Stimulated activated CD8-positive, alpha-beta memory T cell treated with anti-CD3 and anti-CD28 coated beads, Interleukin-12 subunit alpha, Interleukin-12 subunit beta, amount 100 ng/mL, for 24 hours (primary cell): ENCODE results near the gene DCLK1.

Experiments used
- DNase-seq: peaks from one replicate; pipeline ENCODE4 v3.0.0-alpha.2; 2020; ENCODE audit errors: extremely low read depth

DCLK1 gene

DNA sequence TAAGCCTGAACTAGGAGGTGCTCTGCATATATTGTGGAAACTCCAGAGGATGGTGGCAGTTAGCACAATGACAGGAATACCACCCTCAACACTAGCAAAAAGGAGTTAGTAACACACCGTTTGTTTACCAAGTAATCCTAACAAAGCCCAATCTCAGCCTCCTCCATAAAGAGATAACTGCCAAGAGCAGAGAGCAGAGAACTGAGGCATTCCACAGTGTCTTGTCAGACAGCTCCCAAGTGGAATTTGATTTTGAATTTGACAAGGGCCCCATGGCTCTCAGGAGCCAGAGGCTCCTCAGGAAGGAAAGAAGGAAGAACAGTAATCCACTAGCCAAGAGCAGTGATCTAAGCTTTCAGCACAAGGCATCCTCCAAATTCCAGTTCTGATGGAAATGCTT is 298.6 kb downstream of the DCLK1 start:
- no peak for DNase-seq

DNA sequence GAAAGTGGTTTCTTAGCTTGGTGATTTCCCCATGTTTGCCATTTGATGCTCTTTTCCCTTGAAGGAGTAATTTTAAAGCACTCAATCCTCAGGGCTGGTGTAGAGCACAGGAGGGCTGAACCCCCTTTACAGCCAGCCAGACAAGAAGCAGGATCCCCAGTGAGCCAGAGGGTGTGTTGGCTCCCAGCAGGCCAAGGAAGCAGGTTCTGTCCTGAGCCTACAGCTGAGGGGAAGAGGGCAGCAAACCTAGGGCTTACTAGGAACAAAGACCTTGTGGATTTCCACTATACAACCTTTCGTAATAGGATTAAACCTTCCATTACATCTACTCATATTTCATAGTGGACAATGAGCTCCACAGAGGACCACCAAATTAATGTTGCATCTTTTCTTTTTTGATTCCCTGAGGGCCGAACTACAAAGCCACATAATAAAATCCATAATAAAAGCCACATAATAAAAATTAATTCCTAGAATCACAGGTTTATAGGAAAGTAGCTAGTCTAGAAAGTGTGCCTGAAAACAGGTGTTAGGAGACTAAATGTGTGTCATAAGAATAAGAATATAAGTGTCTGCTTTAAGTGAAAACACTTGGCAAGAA is 300.2 kb downstream of the DCLK1 start:
- DNase-seq, result no peak

DNA sequence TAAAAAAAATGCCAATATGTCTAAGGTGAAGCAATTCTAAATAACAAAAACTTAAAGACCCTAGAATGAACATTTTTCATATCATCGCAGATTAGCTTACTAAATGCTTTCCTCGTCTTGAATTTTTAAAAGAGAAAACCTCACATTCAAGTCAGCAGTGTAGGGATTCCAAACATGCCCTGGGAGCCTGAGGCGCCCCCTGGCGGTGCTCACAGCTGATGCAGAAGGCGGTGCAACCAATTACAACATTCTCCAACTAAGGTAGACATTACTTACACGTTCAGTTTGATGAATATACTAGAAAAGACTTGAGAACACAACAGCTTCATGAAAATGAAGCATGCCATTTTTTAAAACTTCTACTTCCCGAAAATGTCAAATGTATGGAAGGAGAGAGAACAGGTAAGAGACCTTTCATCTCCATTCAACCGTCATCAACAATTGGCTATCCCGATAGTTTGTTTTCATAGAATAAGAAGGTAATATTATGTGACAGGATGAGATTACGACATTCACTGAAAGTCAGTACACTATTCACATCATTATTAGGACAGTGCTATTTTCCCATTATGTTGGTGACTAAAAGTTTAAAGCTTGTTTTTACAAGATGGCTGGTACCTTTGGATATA is 304.4 kb downstream of the DCLK1 start:
- no peak for DNase-seq

DNA sequence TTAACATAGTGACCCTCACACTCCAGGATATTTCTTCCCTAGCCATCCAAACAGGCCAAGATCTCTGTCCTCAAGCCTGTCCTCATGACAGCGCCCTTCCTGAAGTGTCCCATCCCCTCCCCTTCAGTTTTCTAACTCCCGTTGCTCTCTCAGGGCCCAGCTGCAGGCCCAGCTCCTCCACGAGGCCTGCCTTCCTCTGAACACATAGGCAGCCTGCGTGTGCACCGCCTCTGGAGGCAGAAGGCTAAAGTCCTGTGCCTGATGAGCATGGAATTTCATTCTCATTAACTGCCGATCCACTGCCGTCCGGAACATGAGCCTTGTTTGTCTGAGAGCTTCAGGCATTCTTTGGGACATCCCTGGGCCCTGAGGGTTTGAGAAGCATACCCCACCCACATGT is 306.4 kb downstream of the DCLK1 start:
- DNase-seq, result no peak

DNA sequence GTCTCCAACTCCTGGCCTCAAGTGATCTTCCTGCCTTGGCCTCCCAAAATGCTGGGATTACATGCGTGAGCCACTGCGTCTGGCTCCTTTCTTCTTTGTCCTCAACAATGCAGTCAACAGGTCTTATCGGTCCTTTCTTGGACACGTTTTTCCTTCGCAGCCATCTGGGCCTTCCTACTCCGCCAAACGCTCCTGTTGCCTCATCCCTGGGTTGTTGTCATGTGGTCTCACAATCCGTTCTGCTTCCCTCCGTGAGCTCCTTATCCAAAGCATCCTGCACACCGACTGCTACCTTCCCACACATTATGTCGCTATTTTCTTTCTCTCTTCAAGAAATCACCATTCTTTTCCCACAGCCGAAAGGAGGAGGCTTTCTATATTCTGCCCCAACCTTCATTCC is 306.8 kb downstream of the DCLK1 start:
- DNase-seq, result no peak

DNA sequence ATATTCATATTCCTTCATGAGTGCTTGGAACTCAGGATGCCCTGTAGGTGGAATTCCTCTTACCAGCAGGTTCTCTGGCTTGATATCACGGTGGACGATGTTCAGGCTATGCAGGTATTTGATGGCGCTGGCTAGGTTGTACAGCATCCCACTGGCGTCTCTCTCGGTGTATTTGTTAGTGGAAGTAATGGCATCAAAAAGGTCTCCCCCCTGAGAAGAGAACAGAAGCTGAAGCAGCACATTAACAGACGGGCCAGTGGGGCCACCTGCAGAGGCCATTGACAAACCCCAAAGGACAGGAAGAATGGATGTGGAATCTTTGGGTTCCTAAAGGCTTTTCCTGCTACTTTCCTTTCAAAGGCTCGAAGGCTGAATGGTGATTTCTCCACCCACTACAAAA is 308.5 kb downstream of the DCLK1 start:
- DNase-seq, result no peak

DNA sequence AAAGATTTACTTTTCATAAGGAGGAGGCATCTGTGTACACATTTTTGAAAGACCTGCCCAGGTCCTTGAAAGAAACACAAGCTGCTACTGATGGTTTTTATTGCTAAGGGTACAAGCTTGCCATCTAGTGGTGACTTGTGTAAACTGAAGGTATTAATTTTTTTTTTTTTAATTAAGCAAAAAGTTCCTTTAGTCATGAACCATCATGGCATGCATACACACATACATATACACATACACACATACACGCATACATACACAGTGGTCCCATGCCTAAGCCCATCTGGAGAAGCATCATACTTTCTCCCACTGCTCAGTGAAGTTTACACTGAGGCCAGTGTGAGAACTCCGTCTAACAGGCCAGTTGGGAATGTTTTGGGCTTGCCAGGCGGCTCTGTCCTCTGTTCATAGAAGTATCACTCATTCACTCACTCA is 312.5 kb downstream of the DCLK1 start:
- no peak for DNase-seq

DNA sequence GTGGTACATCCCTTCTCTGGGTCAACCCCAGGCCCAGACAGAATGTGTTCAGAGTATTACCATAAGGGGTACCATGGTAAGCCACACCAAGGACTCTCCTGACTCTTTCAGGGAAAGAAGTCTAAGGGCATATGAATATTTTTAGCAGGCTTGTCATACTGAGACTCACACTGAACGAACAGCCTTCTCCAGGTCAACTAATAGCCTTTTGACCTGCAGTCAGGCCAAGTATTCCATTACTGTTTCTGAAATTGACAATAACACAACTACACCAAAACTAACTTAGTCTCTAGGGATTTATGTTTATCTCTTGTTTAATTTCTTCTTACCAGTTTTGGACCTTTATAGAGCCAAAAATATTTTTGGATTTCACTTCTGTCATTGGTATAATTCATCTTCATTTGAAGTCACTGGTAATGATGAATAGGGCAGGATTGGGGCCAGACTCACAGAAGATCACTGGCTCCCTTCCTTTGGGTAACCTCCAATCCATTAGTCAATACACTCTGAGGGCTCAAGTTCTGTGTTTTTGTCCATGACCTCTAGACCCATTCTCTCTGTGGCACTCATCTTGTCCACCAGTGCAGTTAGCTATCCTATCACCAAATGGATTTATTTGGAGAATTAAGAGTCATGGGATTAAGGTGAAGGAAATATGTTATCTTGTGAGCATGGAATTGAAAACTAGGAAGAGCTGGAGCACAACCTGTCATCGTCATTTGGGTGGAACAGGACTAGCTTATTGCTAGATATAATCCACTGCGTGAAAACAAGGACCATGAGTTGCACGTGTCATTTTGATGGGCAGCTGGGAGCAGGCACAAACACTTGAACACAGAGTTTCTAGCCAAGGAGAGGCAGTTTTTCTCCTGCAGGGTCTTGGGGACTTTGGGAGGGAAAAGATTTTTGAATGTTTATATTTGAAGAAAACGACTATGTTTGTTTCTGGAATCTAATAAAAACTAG is 313.3 kb downstream of the DCLK1 start:
- DNase-seq, result no peak

DNA sequence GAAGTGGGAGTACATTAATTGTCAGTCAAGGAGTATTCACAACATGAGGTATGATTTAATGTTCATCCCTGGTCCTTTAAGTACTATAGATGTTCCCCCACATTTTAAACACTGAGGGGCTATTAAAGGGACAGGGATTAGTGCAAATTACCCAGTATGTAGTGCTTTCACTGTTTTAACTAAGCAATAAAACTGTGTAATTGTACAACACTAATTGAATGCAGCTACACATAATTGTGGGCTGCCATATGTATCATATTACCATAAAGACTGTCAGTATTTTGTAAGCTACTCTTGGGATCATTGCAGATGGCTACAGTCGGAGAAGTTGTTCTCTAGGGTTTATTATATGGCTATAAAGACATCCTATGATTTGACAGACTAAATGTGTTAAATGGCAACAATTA is 316.6 kb downstream of the DCLK1 start:
- DNase-seq, result no peak

DNA sequence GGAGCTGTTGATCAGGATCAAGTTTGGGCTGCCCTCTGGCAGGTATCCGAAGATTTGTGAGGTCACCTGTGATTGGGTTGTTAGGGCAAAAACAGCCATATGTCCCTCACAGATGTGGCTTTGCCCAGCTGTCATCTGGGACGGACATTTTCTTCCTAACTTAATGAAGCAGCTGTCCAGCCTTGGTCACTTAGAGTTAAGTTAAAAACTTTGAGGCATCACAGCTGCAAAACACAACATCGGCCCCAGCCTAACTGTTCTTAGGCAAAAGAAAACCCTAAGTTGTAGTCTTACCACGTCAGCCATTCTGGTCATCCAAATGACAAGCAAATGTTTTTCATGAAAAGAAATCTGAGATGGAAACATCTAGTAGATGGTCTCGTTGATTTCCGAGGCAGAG is 318.4 kb downstream of the DCLK1 start:
- DNase-seq, result no peak

DNA sequence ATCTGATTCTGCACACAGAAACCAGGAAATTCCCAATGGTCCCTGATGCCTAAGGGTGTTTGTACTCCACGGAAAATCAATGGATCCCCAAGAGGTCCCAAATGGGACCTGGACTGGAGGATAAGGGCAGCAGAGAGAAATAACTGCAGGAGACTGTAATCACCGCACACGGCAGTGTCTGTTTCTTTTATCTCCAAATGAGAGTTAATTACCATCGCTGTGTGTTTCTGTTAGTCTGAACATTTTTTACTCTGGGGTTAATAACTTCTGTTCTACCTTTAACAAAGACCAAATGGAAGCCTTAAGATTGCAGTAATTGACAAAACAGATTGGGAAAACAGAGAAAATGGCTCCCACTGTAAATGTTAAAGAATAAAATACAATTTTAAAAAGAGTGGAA is 320.9 kb downstream of the DCLK1 start:
- DNase-seq, result no peak

DNA sequence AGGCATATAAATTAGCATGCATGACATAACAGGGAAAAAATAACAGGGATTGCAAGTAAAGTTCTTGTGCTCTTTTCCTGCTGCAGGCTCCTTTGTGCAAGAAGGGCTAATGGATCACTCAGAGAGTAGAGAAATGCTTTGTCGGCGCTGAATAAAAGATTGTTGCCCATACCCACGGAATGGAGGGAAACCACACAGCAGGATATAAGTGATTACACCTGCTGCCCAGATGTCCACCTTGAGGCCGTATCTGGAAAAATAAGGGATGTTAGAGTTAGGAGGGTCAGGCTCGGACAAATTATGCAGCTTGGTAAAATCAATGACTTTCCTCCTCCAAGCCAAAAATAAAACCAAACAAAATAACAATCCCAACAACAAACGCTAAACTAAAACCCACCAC is 322.3 kb downstream of the DCLK1 start:
- DNase-seq, result no peak

DNA sequence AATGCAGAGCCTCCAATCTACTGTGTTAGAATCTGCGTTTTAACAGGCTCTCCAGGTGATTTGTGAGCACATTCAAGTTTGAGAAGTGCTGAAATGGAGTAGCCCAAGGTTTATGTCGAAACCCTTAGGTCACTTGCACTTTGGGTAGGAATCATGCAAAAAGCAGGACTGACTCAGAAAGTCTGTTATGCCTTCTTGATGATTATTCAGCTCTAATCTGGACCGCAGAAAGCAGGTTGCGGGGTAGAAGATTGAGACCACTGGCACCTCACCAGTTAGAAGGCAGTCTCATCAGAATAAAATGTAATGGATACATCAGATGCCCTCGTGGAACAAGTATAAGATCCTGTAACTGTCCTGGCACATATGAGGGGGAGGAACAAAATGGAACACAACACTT is 326.3 kb downstream of the DCLK1 start:
- DNase-seq, result no peak

DNA sequence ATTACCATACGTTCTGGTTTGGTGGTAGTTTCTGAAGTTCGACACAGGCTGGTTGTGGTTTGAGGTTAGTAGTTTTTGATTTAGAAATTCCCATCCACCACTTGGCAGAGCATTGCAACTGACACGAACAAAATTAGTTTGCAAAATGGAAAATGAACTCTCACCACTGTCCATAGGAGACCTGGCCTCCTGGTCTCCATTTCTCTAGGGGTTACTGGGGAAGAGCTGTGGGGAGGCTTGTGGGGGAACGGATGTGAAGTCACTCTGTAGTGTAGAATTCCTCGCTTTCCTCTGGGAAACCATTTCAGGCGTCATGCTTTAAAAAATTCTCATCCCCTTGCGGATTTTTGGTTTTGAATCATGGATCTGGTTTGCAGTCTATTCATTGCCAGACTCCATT is 333.2 kb downstream of the DCLK1 start:
- DNase-seq, result no peak

DNA sequence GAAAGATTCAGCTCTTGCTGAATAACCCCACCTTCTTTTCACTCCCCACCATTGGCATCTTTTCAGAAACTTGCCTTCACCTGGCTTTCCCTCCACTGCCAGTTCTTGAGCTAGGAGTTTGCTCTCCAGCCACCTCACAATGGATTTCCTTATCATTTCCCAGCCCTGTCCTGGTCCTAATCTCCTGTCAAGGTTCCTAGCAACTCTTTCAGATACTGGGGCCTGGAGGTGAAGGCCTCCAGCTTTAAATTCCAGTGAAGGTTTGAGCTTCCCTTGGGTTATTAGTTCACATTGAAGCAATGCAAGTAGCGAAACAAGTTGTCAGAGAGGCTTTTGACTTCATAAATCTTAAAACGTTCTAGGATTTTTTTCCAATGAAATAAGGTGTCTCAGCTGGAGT is 333.9 kb downstream of the DCLK1 start:
- no peak for DNase-seq

DNA sequence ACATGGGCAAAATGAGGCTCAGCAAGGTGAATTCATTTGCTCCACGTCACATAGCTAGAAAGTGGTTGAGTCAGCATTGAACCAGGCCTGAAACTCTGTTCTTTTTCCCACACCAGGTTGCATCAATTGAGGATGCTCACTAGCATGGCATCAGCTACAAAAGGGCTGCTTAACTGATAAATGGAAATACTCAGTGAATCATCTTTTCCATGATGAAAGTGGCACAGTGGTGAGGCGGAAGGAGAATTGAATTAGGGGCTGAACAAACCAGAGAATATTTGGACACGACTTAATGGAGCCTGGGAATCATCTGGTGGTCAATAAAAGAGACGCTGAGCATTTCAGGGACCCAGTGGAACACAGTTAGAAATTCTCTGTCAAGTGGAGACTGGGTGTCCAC is 334.6 kb downstream of the DCLK1 start:
- no peak for DNase-seq

DNA sequence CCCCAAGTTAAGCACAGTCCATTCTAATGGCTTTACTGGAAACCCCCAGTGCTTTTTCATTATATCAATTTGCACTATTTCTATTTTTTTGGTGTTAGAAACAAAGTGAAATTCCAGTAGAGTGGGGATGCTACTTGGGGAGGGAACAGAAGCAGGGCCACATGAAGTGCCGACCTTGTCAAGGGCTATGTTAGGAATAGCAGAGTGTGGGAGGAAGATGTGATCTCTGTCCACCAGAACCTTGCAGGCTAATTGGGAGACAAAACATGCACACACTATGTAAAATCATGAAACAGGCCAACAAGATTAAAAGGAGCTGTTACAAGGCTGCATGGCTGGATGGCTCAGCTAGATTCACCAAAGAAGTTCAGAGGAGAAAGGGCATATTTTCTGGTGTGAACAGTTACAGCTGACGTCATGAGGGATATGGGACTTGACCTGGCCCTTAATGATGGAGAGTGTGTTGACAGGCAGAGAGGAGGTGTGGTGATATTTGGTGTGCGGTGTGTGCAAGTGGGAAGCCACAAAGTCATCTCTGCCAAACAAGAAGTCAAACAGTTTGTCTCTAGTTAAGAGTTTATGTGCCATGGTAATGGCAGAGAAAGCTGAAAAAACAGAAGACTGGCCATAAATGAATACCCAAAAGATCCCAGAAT is 336.3 kb downstream of the DCLK1 start:
- no peak for DNase-seq

DNA sequence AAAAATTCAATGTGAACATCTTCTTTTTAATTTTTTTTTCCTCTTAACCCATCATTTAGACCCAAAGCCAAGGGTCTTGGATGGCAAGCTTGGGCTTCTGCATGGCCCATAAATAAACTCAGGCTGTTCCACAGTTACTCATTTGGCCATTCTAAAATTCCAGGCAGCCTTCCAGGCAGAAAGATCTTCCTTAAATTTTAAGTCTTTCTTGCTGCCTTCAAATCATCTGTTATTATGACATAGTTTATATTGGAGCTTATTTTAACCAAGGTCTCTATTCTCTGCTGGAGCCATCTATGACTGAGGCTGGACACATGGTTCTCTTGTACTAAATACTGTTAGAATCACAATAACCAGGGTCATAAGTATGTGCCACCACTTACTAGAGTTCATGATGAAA is 337.4 kb downstream of the DCLK1 start:
- DNase-seq, result no peak

DNA sequence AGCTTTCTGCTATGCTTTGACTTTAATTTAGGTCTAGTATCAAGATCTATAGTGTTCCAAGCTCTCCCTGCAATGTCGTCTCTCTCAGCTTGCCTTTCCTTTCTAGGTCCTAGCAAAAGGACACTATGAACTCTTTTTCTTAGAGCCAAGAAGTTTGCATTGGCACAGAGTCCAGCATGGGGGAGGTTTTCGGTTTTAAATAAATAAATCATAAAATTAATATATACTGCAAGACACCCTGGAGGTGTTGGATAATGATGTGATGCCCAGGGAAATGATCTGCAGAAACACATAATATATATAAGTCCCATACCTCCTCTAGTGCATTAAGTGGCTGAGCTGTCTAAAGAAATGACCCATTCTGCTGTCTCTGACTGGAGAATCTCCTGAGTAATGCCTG is 338.3 kb downstream of the DCLK1 start:
- DNase-seq, result no peak

DNA sequence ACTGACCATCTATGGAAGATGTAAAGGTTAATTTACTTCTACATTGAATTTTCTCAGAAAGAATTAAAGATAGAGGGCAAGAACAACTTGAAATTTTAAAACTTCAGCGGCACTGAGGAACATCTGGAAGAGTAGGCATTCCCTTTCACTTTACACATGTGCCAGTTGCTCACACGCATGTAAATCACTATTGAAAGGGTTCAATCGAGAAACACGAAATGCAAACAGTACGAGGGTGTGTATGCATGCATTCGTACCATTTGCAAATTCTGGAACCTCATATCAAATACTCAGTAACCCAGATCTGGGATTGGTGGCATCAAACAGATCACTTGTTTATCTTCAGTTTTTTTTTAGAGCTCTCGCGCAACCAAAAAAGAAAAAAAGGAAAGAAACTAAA is 339.2 kb downstream of the DCLK1 start:
- no peak for DNase-seq

DNA sequence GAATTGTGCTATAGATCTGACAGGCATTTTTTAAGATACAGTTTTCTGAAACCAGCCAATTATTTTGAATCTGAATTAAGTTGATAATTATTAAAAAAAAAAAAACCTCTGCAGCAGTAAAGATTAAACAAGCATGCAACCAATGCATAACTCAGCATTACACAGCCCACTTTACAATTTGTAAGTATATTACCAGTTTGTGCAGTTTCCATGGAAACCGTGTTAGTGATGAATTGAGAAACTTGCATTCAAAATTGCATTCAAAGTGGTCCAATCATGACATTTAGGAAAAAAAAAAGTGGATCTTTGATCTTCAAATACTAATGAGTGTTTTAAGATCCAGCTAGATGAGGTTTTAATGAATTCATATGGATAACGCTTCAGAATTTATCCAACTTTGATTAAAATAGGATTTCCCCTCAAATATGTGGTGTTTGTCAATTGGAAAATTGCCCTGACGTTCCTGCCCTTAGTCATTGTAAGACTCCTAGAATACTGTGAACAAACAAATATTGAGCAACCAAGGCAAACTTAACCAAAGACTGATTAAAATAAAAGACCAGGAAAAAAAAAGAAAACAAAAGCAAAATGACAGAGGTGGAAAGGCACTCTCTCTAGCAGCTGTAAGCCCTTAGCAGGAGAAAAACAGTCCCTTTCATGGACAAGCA is 339.9 kb downstream of the DCLK1 start:
- no peak for DNase-seq
